AG04450 (cell line): ENCODE results near the gene SDHAF2. TPM values are rescaled to one million over a fixed set of nuclear protein-coding genes. Genes with fewer than 3 reads are reported as not detected.

ENCODE experiments used
- CTCF ChIA-PET: fragments of 300-600, 350-600 bp; formaldehyde crosslinking; extraction: SDS; loops from one replicate; lab custom pipeline; 2022; ENCODE audit warnings: antibody characterized with exemption, inconsistent platforms; lab: Charles Lee
- POLR2A ChIA-PET: fragments of 350-600 bp; formaldehyde crosslinking; extraction: SDS; loops from one replicate; lab custom pipeline; 2021; ENCODE audit warnings: antibody characterized with exemption, inconsistent platforms; lab: Yijun Ruan, JAX
- DNase-seq: peaks from one replicate; pipeline ENCODE4 v3.0.0-alpha.2; 2011; ENCODE audit warnings: low read depth, low spot score
- H3K27ac ChIP-seq: one replicate; pipeline ENCODE4 v1.5.1; 2012; ENCODE audit warnings: low read depth, low read length, control low read depth
- H3K27me3 ChIP-seq: one replicate; pipeline ENCODE4 v1.6.0; 2012; ENCODE audit warnings: low read length; ENCODE audit not compliant: control insufficient read depth, insufficient read depth
- H3K4me3 ChIP-seq: 2 replicates; pipeline ENCODE4 v1.5.1; 2011; ENCODE audit warnings: mild to moderate bottlenecking, low read depth, low read length, control low read depth
- H3K9me3 ChIP-seq: 2 replicates; pipeline ENCODE4 v1.5.1; 2012; ENCODE audit warnings: low read length; ENCODE audit not compliant: control insufficient read depth, insufficient read depth
- CTCF ChIP-seq: IDR thresholded peaks from 2 replicates; pipeline ENCODE4 v1.5.1; 2011; ENCODE audit warnings: low read depth, low read length, control low read depth, inconsistent platforms
- polyA plus RNA-seq: library from polyadenylated mRNA; depleted of rRNA; stranded (reverse); fragments of >200 nt; gene quantifications from 2 replicates; pipeline ENCODE4 v1.2.3, GENCODE V29; 2011

Gene SDHAF2
- polyA plus RNA-seq, 1 experiment, result 71.6 TPM

DNA sequence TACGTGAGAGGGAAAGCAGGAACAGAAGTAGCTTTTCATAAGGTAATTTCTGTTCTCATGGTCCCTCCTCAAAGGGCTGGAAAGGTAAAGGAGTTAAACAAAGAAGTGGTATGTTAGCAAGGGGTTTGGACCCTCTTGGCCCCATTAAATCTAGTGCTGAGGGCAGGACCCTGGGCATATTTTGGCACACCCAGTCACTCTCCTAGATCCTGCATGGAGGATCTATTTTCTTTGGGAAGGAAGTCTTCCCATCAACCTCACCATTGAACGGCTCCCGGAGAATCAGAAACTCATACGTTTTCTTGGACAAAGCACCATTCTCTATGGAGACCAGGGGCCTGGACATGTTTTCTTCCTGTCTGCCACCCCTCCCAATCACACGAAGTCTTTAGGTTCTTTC, 25.8 kb upstream of the SDHAF2 start:
- TF ChIP-seq CTCF, result no peak
- Histone ChIP-seq H3K27ac (no peak overlapping the region), H3K9me3 (no peaks in the 10 kb centered on the region), H3K4me3 (no peak overlapping the region), H3K27me3 (no peaks in the 10 kb centered on the region)
- DNase-seq, result no peak
- ChIA-PET CTCF (no interaction called here), POLR2A (no interaction called here)

DNA sequence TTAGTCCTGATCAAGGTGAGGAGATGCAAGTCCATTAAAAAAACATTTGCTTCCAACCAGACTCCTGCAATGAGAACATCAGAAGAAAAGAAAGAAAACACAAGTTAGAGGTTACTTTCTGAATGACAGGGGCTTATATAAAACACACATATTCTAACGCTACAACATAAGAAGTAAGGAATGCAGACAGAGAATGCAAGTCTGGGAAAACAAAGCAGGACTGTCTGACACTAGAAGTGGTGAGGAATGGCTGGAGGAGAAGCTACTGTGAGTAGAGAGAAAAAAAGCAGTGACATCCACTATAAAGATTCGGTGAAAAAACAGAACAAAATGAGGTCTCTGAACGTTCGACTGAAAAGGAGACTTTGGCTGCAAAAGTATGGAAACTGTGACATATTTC, 25.3 kb upstream of the SDHAF2 start:
- no peak overlapping the region for H3K27ac ChIP-seq
- no peaks in the 10 kb centered on the region for H3K9me3 ChIP-seq
- no peak for TF ChIP-seq CTCF
- POLR2A ChIA-PET, result no interaction called here
- no peak for DNase-seq
- no peak overlapping the region for H3K4me3 ChIP-seq
- CTCF ChIA-PET, result no interaction called here
- H3K27me3 ChIP-seq, result no peaks in the 10 kb centered on the region

GRCh38 chr11:61406067-61406466, 23.9 kb upstream of the SDHAF2 start:
- no peak for TF ChIP-seq CTCF
- POLR2A ChIA-PET, result no interaction called here
- Histone ChIP-seq H3K4me3 (no peak overlapping the region), H3K27ac (no peak overlapping the region), H3K9me3 (no peaks in the 10 kb centered on the region), H3K27me3 (no peaks in the 10 kb centered on the region)
- no peak for DNase-seq
- CTCF ChIA-PET, result no interaction called here

DNA sequence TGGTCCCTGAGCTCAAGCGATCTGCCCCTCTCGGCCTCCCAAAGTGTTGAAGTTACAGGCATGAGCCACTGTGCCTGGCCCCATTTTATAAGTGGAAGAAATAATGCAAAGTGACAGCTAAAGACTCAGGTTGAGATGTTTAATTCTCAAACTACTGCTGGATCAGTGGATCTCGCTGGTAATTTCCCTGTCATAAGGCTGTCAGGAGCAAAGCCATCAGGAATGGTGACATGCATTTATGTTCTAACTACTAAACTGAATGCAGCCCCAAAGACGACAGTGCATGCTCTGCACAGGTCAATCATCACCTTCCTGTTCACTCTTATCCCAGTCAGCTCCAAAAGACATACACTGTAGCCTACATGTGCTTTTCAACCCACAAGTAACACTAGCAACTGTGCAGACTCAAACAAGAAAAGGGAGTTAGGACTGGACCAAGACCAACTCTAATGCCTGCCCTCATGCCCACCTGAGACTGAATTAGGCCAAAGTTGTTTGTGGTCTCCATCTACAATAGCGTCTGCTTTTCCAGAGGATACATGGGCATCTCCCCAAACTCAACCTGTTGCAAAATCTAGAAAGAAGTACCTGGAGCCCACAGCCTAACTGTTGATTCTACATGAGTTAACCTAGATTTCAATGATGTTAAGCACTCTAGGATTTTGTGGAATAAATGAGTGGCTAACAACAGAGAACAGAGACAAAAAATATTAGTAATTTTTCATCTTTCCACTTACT, 22.8 kb upstream of the SDHAF2 start:
- Histone ChIP-seq H3K4me3 (no peak overlapping the region), H3K27ac (no peak overlapping the region), H3K27me3 (no peaks in the 10 kb centered on the region), H3K9me3 (no peaks in the 10 kb centered on the region)
- ChIA-PET CTCF (no interaction called here), POLR2A (no interaction called here)
- no peak for TF ChIP-seq CTCF
- DNase-seq, result no peak

DNA sequence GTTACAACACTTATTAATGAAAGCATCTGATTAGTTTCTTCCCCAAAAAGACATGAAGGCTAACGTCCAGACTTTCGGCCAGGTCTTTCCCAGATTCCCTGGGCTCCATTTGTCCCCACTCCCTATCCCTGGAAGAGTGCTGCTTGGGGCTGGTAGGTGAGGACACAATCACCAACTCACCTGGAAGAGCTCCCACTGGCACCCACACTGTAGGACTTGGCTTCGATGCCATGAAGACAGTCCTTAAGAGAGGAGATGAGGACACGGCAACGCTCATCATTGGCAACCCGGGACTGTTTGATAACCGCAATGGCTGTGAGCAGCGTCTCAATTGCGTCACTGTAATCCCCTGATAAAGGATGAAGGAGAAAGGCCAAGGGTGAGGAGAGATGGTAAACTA, 18.3 kb upstream of the SDHAF2 start:
- no peak for DNase-seq
- TF ChIP-seq CTCF, result no peak
- ChIA-PET CTCF (interaction anchor here (0.6 to 1.4 kb wide), 2 partner anchors 35 to 1374 kb away, joined by 4 to 5 read pairs; no protein-coding TSS in a partner anchor), POLR2A (no interaction called here)
- H3K27ac ChIP-seq, result no peak overlapping the region
- no peak overlapping the region for H3K4me3 ChIP-seq
- H3K9me3 ChIP-seq, result no peaks in the 10 kb centered on the region
- no peaks in the 10 kb centered on the region for H3K27me3 ChIP-seq
